ENCODE measurements around the gene CHRNA7. TPM values are rescaled to one million over a fixed set of nuclear protein-coding genes. Genes with fewer than 3 reads are reported as not detected.
"Not testable (repeated sequence)": the region's sequence is repeated elsewhere in the genome, so short reads cannot be mapped to it uniquely, and the experiment has no call there.

CHRNA7 gene
- total RNA-seq, 1 experiment from 2014 or later = 4.4 TPM

GRCh38 chr15:32209081-32209480, 178.8 kb downstream of the CHRNA7 start:
- H3K14ac ChIP-seq (ENCODE audit: insufficient read depth, low read length); H4K20me1 ChIP-seq (ENCODE audit: control insufficient read depth, insufficient read depth, insufficient read length); H3K4ac ChIP-seq (ENCODE audit: low read depth, low read length); H3K79me2 ChIP-seq (ENCODE audit: insufficient read depth, low read length); H3K4me1 Mint-ChIP-seq; H2BK15ac ChIP-seq (ENCODE audit: low read depth, low read length); H3K18ac ChIP-seq (ENCODE audit: insufficient read length, low read depth, low read length); H3T11ph ChIP-seq (ENCODE audit: low read length); H3K79me1 ChIP-seq (ENCODE audit: insufficient read depth, low read depth, low read length, poor library complexity, severe bottlenecking); H3K9me3 ChIP-seq (ENCODE audit: control insufficient read depth, low read depth, low read length); H4K8ac ChIP-seq (replicated peaks; ENCODE audit: insufficient read length, low read depth, low read length); H3K4me1 ChIP-seq (ENCODE audit: insufficient read depth, low read length); H2BK12ac ChIP-seq (ENCODE audit: insufficient read length, low read depth, low read length); H2BK20ac ChIP-seq (ENCODE audit: low read depth, low read length, poor library complexity, severe bottlenecking); H2BK120ac ChIP-seq (ENCODE audit: low read depth, low read length, poor library complexity, severe bottlenecking); H3K4me3 Mint-ChIP-seq; H3K9me3 Mint-ChIP-seq; H2AFZ ChIP-seq (ENCODE audit: low read length); H3K9ac ChIP-seq (ENCODE audit: extremely low read depth, insufficient read length, low read length); H2BK5ac ChIP-seq (ENCODE audit: insufficient read length, low read length); H3K23ac ChIP-seq (ENCODE audit: insufficient read length, low read depth, low read length); H2AK5ac ChIP-seq (ENCODE audit: insufficient read length, low read length); H3K4me2 ChIP-seq (ENCODE audit: insufficient read depth, insufficient read length, low read length); H3K27me3 Mint-ChIP-seq (ENCODE audit: low read depth); H3K27ac Mint-ChIP-seq; DNase-seq; H4K91ac ChIP-seq (ENCODE audit: insufficient read length, low read depth, low read length); H3K23me2 ChIP-seq (ENCODE audit: insufficient read length, low read depth, low read length, poor library complexity, severe bottlenecking); H3K36me3 Mint-ChIP-seq (ENCODE audit: insufficient read depth in 1 of 3, low read depth in 3 of 3); H4K5ac ChIP-seq (ENCODE audit: insufficient read length, low read depth, low read length); H3K56ac ChIP-seq (ENCODE audit: insufficient read length, low read depth, low read length); H3K27me3 ChIP-seq (ENCODE audit: insufficient read depth, low read length); H3K27ac ChIP-seq (ENCODE audit: insufficient read length, low read depth, low read length): not testable (repeated sequence)
- no CpG with 5 or more reads among the region's 5 CpGs for WGBS (ENCODE audit: extremely low coverage, insufficient read length, low lambda C conversion rate)
